A673 (cell line): ENCODE measurements around the gene AOPEP.

Experiments
- EZH2 ChIP-seq: fragments of 200-600 bp; sonication (generic); IDR thresholded peaks from 2 replicates; pipeline ENCODE4 v1.6.1; 2017; ENCODE audit warnings: borderline replicate concordance, low read depth, mild to moderate bottlenecking, mixed read lengths, antibody characterized with exemption, low read length; ENCODE audit not compliant: poor library complexity, severe bottlenecking
- TF ChIP-seq, protein P1 (sequence below): fragments of 300-800, 200-600 bp; sonication (generic); conservative IDR thresholded peaks from 2 replicates; pipeline ENCODE4 v1.5.1; 2017; ENCODE audit warnings: low read depth, mild to moderate bottlenecking, antibody characterized with exemption, low read length, moderate library complexity, mixed read lengths

DNA sequence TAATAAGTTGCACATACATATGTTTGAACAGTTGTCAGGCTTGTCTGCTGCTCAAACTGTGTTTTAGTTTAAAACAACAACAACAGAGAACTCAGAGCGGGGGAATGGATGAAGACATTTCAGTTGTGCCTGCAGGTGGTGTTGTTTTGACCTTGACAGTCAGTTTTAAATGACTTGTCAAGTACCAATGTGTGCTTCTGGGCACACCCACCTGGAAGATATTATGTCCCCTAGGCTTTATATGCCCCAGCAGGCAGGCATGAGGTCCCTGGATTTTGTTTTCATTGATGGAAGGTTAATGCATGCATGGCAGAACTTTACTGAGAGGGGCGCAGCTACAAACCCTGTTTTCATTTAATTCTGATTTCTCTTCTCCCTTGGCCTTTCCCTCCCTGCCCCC, 84.6 kb downstream of the AOPEP start:
- TF ChIP-seq, protein P1, sequence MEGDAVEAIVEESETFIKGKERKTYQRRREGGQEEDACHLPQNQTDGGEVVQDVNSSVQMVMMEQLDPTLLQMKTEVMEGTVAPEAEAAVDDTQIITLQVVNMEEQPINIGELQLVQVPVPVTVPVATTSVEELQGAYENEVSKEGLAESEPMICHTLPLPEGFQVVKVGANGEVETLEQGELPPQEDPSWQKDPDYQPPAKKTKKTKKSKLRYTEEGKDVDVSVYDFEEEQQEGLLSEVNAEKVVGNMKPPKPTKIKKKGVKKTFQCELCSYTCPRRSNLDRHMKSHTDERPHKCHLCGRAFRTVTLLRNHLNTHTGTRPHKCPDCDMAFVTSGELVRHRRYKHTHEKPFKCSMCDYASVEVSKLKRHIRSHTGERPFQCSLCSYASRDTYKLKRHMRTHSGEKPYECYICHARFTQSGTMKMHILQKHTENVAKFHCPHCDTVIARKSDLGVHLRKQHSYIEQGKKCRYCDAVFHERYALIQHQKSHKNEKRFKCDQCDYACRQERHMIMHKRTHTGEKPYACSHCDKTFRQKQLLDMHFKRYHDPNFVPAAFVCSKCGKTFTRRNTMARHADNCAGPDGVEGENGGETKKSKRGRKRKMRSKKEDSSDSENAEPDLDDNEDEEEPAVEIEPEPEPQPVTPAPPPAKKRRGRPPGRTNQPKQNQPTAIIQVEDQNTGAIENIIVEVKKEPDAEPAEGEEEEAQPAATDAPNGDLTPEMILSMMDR, result no peak
- TF ChIP-seq EZH2, result no peak
